GM12878 (cell line): Measurements from ENCODE around the gene ZNF618. TPM values are rescaled to one million over a fixed set of nuclear protein-coding genes. Genes with fewer than 3 reads are reported as not detected.

Experiments used
- ATAC-seq: fragments of 200-7000 bp; cut with Tn5 transposase; 3 replicates; pipeline ENCODE4 v1.9.1; 2020; ENCODE audit warnings: mild to moderate bottlenecking, moderate library complexity
- BruUV-seq: library from RNA; stranded (reverse); fragments of 400-500 nt; replicated peaks from 2 replicates; lab custom pipeline; 2021; lab: Mats Ljungman, UMichigan
- CTCF ChIA-PET: fragments of 300-600 bp; sonication (Branson Sonifier 250); formaldehyde crosslinking; extraction: SDS; loops from one replicate; lab custom pipeline; 2021; ENCODE audit warnings: inconsistent platforms; lab: Yijun Ruan, JAX
- POLR2A ChIA-PET: fragments of 350-600 bp; formaldehyde crosslinking; extraction: SDS; loops from one replicate; lab custom pipeline; 2021; ENCODE audit warnings: inconsistent platforms; lab: Charles Lee
- RAD21 ChIA-PET: fragments of 300-600 bp; sonication (Branson Sonifier 250); formaldehyde crosslinking; loops from one replicate; lab custom pipeline; 2023; ENCODE audit warnings: antibody characterized with exemption; ENCODE audit not compliant: unreplicated experiment; lab: Charles Lee
- SMC1A ChIA-PET: fragments of 300-600 bp; sonication (Branson Sonifier 250); formaldehyde crosslinking; loops from one replicate; lab custom pipeline; 2023; ENCODE audit not compliant: unreplicated experiment, uncharacterized antibody; lab: Charles Lee
- DNase-seq: peaks from one replicate; pipeline ENCODE4 v3.0.0-alpha.2; 2011; ENCODE audit warnings: low read depth, low spot score
- FAIRE-seq: peaks from 3 replicates; lab custom pipeline; 2011; peaks lifted over from hg19 to GRCh38; lab: Jason Lieb, UNC
- H2AFZ ChIP-seq: 2 replicates; pipeline ENCODE4 v1.6.0; 2011; ENCODE audit warnings: low read depth, low read length, control low read depth; ENCODE audit not compliant: control insufficient read depth
- H3K27ac ChIP-seq: 2 replicates; pipeline ENCODE4 v1.5.1; 2011; ENCODE audit warnings: control low read depth; ENCODE audit not compliant: control insufficient read depth, insufficient read depth
- H3K27me3 ChIP-seq, 2 experiments: replicated peaks in 1 of 2; 2 replicates each; pipeline versions ENCODE4 v1.6.0 to v1.6.1; 2011; ENCODE audit warnings: low read length in 1 of 2; ENCODE audit not compliant: control insufficient read depth in 2 of 2, insufficient read depth in 2 of 2
- H3K36me3 ChIP-seq, 2 experiments: 2 replicates each; pipeline ENCODE4 v1.5.1; 2011; ENCODE audit warnings: low read length in 1 of 2; ENCODE audit not compliant: control insufficient read depth in 2 of 2, insufficient read depth in 2 of 2
- H3K4me1 ChIP-seq: 2 replicates; pipeline ENCODE4 v1.6.1; 2011; ENCODE audit warnings: mild to moderate bottlenecking, low read length, moderate library complexity, mixed read lengths; ENCODE audit not compliant: control insufficient read depth, insufficient read depth
- H3K4me2 ChIP-seq: 2 replicates; pipeline ENCODE4 v1.6.0; 2011; ENCODE audit warnings: control low read depth; ENCODE audit not compliant: control insufficient read depth, insufficient read depth
- H3K4me3 ChIP-seq: fragments of 200-600 bp; sonication (generic); 2 replicates; pipeline ENCODE4 v1.5.1; 2016
- H3K79me2 ChIP-seq: 2 replicates; pipeline ENCODE4 v1.6.0; 2011; ENCODE audit warnings: low read length; ENCODE audit not compliant: control insufficient read depth, insufficient read depth
- H3K9ac ChIP-seq: 2 replicates; pipeline ENCODE4 v1.8.0; 2011; ENCODE audit warnings: low read length, control low read depth, mixed read lengths; ENCODE audit not compliant: control insufficient read depth, insufficient read depth
- H3K9me3 ChIP-seq: replicated peaks from 3 replicates; pipeline ENCODE4 v1.5.1; 2011; ENCODE audit warnings: mild to moderate bottlenecking, low read length; ENCODE audit not compliant: control insufficient read depth, insufficient read depth
- H4K20me1 ChIP-seq: 2 replicates; pipeline ENCODE4 v1.6.0; 2011; ENCODE audit not compliant: control insufficient read depth, insufficient read depth
- CREM ChIP-seq: IDR thresholded peaks from 2 replicates; pipeline ENCODE4 v1.6.1; 2014; ENCODE audit warnings: antibody characterized with exemption, low read depth
- ELK1 ChIP-seq: IDR thresholded peaks from 2 replicates; pipeline ENCODE4 v1.6.1; 2012; ENCODE audit warnings: low read depth, low read length, improper control_type of control experiment
- IKZF1 ChIP-seq: fragments of 450-650 bp; conservative IDR thresholded peaks from 2 replicates; pipeline ENCODE4 v1.6.1; 2017; ENCODE audit warnings: antibody characterized with exemption, mild to moderate bottlenecking
- MYB ChIP-seq: fragments of 150-350 bp; IDR thresholded peaks from 2 replicates; pipeline ENCODE4 v1.6.1; 2014; ENCODE audit warnings: mild to moderate bottlenecking, low read depth, low read length, borderline replicate concordance
- PAX5 ChIP-seq: IDR thresholded peaks from 2 replicates; pipeline ENCODE4 v1.6.1; 2011; ENCODE audit warnings: low read depth, low read length, borderline replicate concordance
- RELA ChIP-seq: fragments of 450-650 bp; IDR thresholded peaks from 2 replicates; pipeline ENCODE4 v1.8.0; 2014; ENCODE audit warnings: borderline replicate concordance; ENCODE audit not compliant: partially characterized antibody
- YBX1 ChIP-seq: fragments of 450-650 bp; IDR thresholded peaks from 2 replicates; pipeline ENCODE4 v1.6.1; 2016; ENCODE audit warnings: antibody characterized with exemption
- ZNF274 ChIP-seq: IDR thresholded peaks from one replicate; pipeline ENCODE4 v1.8.0; 2011; ENCODE audit not compliant: insufficient read length, insufficient read depth
- WGBS: methylation state at CpG from one replicate; pipeline ENCODE4 v1.1.6; 2016; ENCODE audit warnings: low lambda C conversion rate; ENCODE audit not compliant: insufficient replicate concordance, insufficient coverage; ENCODE audit errors: missing lambda C conversion rate; 5-methylcytosine and 5-hydroxymethylcytosine counted together
- in situ Hi-C: fragments of 300-500 bp; cut with MboI; formaldehyde crosslinking; loops from 9 replicates; pipeline ENCODE4 v1.14.3; 2018; ENCODE audit warnings: mixed read lengths
- intact Hi-C: fragments of 100-400 bp; cut with micrococcal nuclease; formaldehyde crosslinking; loops from one replicate; pipeline ENCODE4 v1.14.2; 2022; ENCODE audit not compliant: unreplicated experiment
- polyA plus RNA-seq, 11 experiments: library from polyadenylated mRNA; depleted of rRNA in 4 of 11; unstranded in 6 of 11; stranded (reverse) in 5 of 11; fragments of >200 nt; fragmentation: Nextera tagmentation in 4 of 11; fragmentation: Illumina TruSeq in 1 of 11; extraction: Ambion mirVana in 4 of 11; extraction: Trizol in 1 of 11; gene quantifications; 1 replicate in 1 of 11; 2 replicates in 10 of 11; pipeline versions ENCODE4 v1.2.1 to v1.2.3, GENCODE V29; 2011 to 2016; ENCODE audit warnings: inconsistent platforms in 2 of 11, missing spikeins in 2 of 11, low read depth in 1 of 11
- total RNA-seq, 4 experiments: library from RNA; depleted of rRNA in 3 of 4; stranded (reverse); fragments of >200 nt in 3 of 4; fragmentation: Illumina TruSeq in 1 of 4; extraction: Trizol in 1 of 4; gene quantifications; 2 replicates each; pipeline versions ENCODE4 v1.2.1 to v1.2.3, GENCODE V29; 2013 to 2021
- TF ChIP-seq, protein P1 (sequence below): IDR thresholded peaks from 2 replicates; pipeline ENCODE4 v1.6.1; 2012; ENCODE audit warnings: mild to moderate bottlenecking, low read depth, low read length

The ZNF618 gene
- total and polyA plus RNA-seq, 10 of the 15 experiments (the other 5 are each of a cell fraction or from before 2014, with no cell fraction given): 0.01 to 0.24 (median 0.06) TPM; not detected in 2

DNA sequence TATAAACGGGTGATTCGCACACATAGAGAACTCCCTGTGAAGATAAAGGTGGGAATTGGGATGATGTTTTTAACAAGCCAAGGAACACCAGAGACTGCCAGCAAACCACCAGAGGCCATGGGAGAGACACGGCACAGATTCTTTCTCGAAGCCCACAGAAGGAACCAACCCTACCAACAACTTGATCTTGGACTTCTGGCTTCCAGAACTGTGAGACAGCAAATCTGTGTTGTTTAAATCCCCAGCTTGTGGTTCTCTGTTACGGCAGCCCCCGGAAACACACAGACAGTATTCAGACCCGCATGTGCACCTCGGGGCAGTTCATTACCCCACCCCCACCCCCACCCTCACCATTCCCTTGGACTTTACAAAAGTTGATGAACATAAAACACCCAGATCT, 189.2 kb downstream of the ZNF618 start:
- TF ChIP-seq YBX1 (no peak), PAX5 (no peak), ZNF274 (no peak), ELK1 (no peak), RELA (no peak), MYB (no peak), IKZF1 (no peak), CREM (no peak)
- TF ChIP-seq, protein P1, sequence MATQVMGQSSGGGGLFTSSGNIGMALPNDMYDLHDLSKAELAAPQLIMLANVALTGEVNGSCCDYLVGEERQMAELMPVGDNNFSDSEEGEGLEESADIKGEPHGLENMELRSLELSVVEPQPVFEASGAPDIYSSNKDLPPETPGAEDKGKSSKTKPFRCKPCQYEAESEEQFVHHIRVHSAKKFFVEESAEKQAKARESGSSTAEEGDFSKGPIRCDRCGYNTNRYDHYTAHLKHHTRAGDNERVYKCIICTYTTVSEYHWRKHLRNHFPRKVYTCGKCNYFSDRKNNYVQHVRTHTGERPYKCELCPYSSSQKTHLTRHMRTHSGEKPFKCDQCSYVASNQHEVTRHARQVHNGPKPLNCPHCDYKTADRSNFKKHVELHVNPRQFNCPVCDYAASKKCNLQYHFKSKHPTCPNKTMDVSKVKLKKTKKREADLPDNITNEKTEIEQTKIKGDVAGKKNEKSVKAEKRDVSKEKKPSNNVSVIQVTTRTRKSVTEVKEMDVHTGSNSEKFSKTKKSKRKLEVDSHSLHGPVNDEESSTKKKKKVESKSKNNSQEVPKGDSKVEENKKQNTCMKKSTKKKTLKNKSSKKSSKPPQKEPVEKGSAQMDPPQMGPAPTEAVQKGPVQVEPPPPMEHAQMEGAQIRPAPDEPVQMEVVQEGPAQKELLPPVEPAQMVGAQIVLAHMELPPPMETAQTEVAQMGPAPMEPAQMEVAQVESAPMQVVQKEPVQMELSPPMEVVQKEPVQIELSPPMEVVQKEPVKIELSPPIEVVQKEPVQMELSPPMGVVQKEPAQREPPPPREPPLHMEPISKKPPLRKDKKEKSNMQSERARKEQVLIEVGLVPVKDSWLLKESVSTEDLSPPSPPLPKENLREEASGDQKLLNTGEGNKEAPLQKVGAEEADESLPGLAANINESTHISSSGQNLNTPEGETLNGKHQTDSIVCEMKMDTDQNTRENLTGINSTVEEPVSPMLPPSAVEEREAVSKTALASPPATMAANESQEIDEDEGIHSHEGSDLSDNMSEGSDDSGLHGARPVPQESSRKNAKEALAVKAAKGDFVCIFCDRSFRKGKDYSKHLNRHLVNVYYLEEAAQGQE: no peak
- FAIRE-seq: no peak
- SMC1A ChIA-PET: no interaction called here

More for the DNA sequence above, 189.2 kb downstream of the ZNF618 start:
- ChIA-PET POLR2A (no interaction called here), RAD21 (no interaction called here), CTCF (no interaction called here)
- Histone ChIP-seq H3K4me1 (no peaks in the 10 kb centered on the region), H3K27me3 (no peaks in the 10 kb centered on the region), H2AFZ (no peak overlapping the region), H3K79me2 (no peaks in the 10 kb centered on the region), H3K9me3 (no peaks in the 10 kb centered on the region), H3K9ac (no peak overlapping the region), H3K36me3 (no peaks in the 10 kb centered on the region), H4K20me1 (no peaks in the 10 kb centered on the region), H3K4me2 (no peak overlapping the region), H3K4me3 (no peak overlapping the region), H3K27ac (no peak overlapping the region)
- intact Hi-C loops: no loop called here
- BruUV-seq: no TSS peak
- no peak for ATAC-seq
- in situ Hi-C loops: no loop called here
- 40% methylated on average over 8 of the region's 8 CpGs for WGBS
- DNase-seq: no peak
